ENCODE data around the gene BTAF1. TPM values are rescaled to one million over a fixed set of nuclear protein-coding genes. Genes with fewer than 3 reads are reported as not detected.

Gene BTAF1
- total and polyA plus RNA-seq, 3 donors from 2014 or later: 37.5 to 81.8 (median 60.9) TPM

DNA sequence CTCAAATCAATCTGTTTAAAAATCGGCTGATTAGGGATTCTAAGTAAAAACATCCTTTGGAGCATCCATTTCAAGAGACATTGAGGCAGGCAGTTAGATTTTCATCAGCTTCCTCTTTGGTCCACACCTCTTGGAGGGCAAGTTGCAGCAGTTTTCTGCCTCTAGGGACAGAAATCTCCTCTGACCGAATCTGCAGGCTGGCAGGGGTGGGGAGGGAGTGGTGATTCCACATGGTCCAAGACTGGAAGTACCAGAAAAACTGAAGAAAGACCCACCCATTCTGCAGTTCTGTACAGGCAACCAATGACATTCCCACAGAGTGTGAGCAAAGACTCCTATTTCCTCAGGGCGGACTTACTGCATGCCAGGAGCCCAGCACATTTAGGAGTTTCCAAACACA, 43.3 kb upstream of the BTAF1 start:
- Histone ChIP-seq H3K27me3 (no peaks in the 10 kb centered on the region), H3K4me1 (peaks cover 11% of the 10 kb centered on the region), H3K4me3 (no peak overlapping the region), H3K9me3 (no peaks in the 10 kb centered on the region), H3K36me3 (ENCODE audit: low read depth, missing control alignments) (no peaks in the 10 kb centered on the region), H3K27ac (no peak overlapping the region)
- no peak for DNase-seq
- no peak for TF ChIP-seq POLR2A (IDR thresholded peaks at IDR 0.05)
- TF ChIP-seq, protein P1, sequence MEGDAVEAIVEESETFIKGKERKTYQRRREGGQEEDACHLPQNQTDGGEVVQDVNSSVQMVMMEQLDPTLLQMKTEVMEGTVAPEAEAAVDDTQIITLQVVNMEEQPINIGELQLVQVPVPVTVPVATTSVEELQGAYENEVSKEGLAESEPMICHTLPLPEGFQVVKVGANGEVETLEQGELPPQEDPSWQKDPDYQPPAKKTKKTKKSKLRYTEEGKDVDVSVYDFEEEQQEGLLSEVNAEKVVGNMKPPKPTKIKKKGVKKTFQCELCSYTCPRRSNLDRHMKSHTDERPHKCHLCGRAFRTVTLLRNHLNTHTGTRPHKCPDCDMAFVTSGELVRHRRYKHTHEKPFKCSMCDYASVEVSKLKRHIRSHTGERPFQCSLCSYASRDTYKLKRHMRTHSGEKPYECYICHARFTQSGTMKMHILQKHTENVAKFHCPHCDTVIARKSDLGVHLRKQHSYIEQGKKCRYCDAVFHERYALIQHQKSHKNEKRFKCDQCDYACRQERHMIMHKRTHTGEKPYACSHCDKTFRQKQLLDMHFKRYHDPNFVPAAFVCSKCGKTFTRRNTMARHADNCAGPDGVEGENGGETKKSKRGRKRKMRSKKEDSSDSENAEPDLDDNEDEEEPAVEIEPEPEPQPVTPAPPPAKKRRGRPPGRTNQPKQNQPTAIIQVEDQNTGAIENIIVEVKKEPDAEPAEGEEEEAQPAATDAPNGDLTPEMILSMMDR (IDR thresholded peaks at IDR 0.05): no peak
- 40 to 52% methylated on average over 3 of the region's 3 CpGs for WGBS, 2 donors
- intact Hi-C loops (cut with DNase I; ENCODE audit: low total_unique reads): no loop called here

DNA sequence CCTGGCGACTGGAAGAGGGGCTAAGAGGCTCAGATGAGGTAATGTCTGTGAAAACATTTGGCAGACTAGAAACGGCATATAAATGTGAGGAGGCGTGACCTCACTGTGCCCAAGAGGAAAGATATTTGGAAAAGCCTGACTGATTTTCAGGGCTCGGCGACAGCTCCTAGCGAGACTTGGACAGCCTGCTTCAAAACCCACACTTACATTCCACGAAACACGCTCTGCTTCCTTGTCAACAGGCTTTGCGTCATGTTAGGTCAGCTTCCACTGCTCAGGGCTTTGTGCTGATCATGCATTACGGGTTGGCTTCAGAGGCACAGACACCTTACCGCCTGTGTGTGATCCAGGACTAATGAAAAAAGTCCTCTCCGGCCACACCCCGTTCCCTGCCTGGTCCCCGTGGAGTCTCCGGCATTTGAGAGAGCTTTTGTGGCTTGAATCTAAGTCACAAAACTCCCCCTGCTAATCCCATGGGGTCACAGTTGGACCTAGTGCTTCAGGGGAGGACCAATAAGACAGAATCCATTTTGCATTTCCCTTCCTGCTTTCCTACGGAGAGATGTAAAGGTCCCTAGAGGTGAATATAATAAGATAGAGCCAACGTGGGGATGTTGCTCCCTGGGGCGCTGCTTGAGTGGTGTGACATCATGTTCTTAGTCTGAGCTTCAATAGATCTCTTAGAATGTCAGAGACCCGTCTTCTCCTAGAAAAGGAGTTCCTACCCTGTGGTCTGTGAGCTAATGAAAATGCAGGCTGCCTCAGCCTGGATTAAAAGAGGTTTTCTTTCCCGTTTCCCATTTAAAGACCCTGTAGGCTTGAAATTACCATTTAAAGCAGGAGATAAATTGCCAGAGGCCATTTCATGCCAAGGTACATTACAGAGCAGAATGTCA, 39.8 kb upstream of the BTAF1 start:
- peak overlapping the region in 1 of 2 donors; percentile 57 for H3K27ac ChIP-seq
- H3K27me3 ChIP-seq: no peaks in the 10 kb centered on the region
- intact Hi-C loops (cut with DNase I; ENCODE audit: low total_unique reads): no loop called here
- peak; percentile 30 for DNase-seq
- H3K4me3 ChIP-seq: no peak overlapping the region
- peaks cover 19% of the 10 kb centered on the region for H3K4me1 ChIP-seq
- WGBS, 2 donors: 26 to 47% methylated on average over 20 of the region's 20 CpGs
- H3K9me3 ChIP-seq: no peaks in the 10 kb centered on the region
- no peaks in the 10 kb centered on the region for H3K36me3 ChIP-seq (ENCODE audit: low read depth, missing control alignments)
- no peak for TF ChIP-seq POLR2A (IDR thresholded peaks at IDR 0.05)
- TF ChIP-seq, protein P1 (IDR thresholded peaks at IDR 0.05): no peak

DNA sequence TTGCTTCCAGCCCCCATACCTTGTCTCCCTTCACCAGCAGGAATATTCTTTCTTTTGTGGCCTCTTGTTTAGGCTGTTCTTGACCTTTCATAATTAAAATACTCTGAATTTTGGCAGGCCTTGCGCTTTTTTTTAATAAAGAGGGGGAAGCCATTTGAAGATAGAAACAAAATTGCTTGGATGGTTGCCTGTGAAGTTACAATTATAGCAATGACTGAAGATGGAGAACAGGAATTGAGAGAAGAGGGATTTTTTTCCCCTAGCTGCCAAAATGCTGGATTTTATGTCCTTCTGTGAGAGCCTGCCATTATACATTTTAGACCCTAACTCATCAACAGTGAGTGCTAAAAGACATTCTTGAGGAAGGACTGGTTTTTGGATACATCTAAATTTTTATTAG, 39.0 kb upstream of the BTAF1 start:
- Histone ChIP-seq H3K4me3 (no peak overlapping the region), H3K27ac (peak overlapping the region in 1 of 2 donors; percentile 57), H3K36me3 (ENCODE audit: low read depth, missing control alignments) (no peaks in the 10 kb centered on the region), H3K27me3 (no peaks in the 10 kb centered on the region), H3K9me3 (no peaks in the 10 kb centered on the region), H3K4me1 (peaks cover 19% of the 10 kb centered on the region)
- intact Hi-C loops (cut with DNase I; ENCODE audit: low total_unique reads): no loop called here
- WGBS, 2 donors: 18 to 20% methylated on average over 1 of the region's 1 CpG
- no peak for DNase-seq
- TF ChIP-seq, protein P1 (IDR thresholded peaks at IDR 0.05): no peak
- no peak for TF ChIP-seq POLR2A (IDR thresholded peaks at IDR 0.05)

DNA sequence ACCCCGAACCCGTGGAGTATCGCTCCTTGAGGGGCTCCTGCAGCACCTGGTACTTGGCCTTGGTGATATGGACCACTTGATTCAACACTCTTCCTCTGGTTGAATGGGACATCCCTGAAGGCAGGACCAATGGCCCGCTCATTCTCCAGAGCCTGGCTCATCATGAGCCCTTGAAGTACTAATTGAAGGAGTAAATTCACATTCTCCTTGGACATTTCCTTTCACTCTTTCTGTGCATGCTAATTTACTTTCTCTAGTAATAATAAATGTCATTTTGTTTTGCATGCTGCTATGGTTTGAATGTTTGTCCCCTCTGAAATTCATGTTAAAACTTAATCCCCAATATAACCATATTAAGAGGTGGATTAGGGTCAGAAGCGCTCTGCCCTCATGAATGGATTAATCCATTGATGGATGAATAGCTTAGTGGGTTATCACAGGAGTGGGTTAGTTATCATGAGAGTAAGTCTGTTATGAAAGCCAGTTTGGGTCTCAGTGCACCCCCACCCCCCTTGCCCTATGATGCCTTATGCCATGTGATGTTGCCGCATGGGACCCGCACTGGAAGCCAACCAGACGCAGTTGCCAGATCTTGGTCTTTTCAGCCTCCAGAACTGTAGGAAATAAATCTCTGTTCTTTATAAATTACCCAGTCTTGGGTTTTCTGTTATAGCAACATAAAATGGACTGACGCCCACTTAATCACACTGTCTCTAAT, 38.0 kb upstream of the BTAF1 start:
- intact Hi-C loops (cut with DNase I; ENCODE audit: low total_unique reads): no loop called here
- no peaks in the 10 kb centered on the region for H3K27me3 ChIP-seq
- no peaks in the 10 kb centered on the region for H3K9me3 ChIP-seq
- no peaks in the 10 kb centered on the region for H3K36me3 ChIP-seq (ENCODE audit: low read depth, missing control alignments)
- TF ChIP-seq, protein P1 (IDR thresholded peaks at IDR 0.05): no peak
- no peak for TF ChIP-seq POLR2A (IDR thresholded peaks at IDR 0.05)
- no peak overlapping the region for H3K4me3 ChIP-seq
- no peak overlapping the region for H3K27ac ChIP-seq
- WGBS, 2 donors: 94 to 96% methylated on average over 9 of the region's 9 CpGs
- H3K4me1 ChIP-seq: peaks cover 19% of the 10 kb centered on the region
- no peak for DNase-seq
